H9 (cell line): ENCODE measurements around the gene ADAM19. TPM values are rescaled to one million over a fixed set of nuclear protein-coding genes. Genes with fewer than 3 reads are reported as not detected.

Experiments
- DNase-seq: peaks from one replicate; pipeline ENCODE4 v3.0.0-alpha.2; 2017
- H2AFZ ChIP-seq: one replicate; pipeline ENCODE4 v1.6.1; 2013; ENCODE audit warnings: mild to moderate bottlenecking, low read length, control low read depth, moderate library complexity
- H2AK5ac ChIP-seq: 2 replicates; pipeline ENCODE4 v1.6.1; 2013; ENCODE audit warnings: low read length, control low read depth, mixed read lengths; ENCODE audit not compliant: insufficient read length
- H2BK120ac ChIP-seq: one replicate; pipeline ENCODE4 v1.6.1; 2013; ENCODE audit warnings: low read depth, mild to moderate bottlenecking, low read length, control low read depth, inconsistent platforms; ENCODE audit not compliant: poor library complexity, severe bottlenecking
- H2BK12ac ChIP-seq: 2 replicates; pipeline ENCODE4 v1.6.1; 2013; ENCODE audit warnings: low read length, control low read depth, mixed read lengths, low read depth; ENCODE audit not compliant: insufficient read length
- H2BK15ac ChIP-seq: 2 replicates; pipeline ENCODE4 v1.6.1; 2013; ENCODE audit warnings: low read depth, low read length, control low read depth
- H2BK20ac ChIP-seq: one replicate; pipeline ENCODE4 v1.6.1; 2013; ENCODE audit warnings: low read depth, mild to moderate bottlenecking, low read length, control low read depth, inconsistent platforms; ENCODE audit not compliant: poor library complexity, severe bottlenecking
- H2BK5ac ChIP-seq: 2 replicates; pipeline ENCODE4 v1.6.1; 2013; ENCODE audit warnings: low read length, control low read depth, mixed read lengths; ENCODE audit not compliant: insufficient read length
- H3K14ac ChIP-seq: 2 replicates; pipeline ENCODE4 v1.6.1; 2013; ENCODE audit warnings: low read length, control low read depth; ENCODE audit not compliant: insufficient read depth
- H3K18ac ChIP-seq: 2 replicates; pipeline ENCODE4 v1.6.1; 2013; ENCODE audit warnings: low read depth, mild to moderate bottlenecking, mixed read lengths, low read length, control low read depth; ENCODE audit not compliant: insufficient read length
- H3K23ac ChIP-seq: 2 replicates; pipeline ENCODE4 v1.6.1; 2013; ENCODE audit warnings: low read length, control low read depth, mixed read lengths, low read depth; ENCODE audit not compliant: insufficient read length
- H3K23me2 ChIP-seq: 2 replicates; pipeline ENCODE4 v1.6.1; 2013; ENCODE audit warnings: low read depth, mild to moderate bottlenecking, mixed read lengths, low read length, control low read depth; ENCODE audit not compliant: insufficient read length, poor library complexity, severe bottlenecking
- H3K27ac ChIP-seq: 2 replicates; pipeline ENCODE4 v1.5.1; 2013; ENCODE audit warnings: low read length, control low read depth, mixed read lengths, low read depth; ENCODE audit not compliant: insufficient read length
- H3K27me3 ChIP-seq: 2 replicates; pipeline ENCODE4 v1.6.1; 2013; ENCODE audit warnings: low read length, control low read depth, inconsistent platforms; ENCODE audit not compliant: insufficient read depth
- H3K4ac ChIP-seq: 2 replicates; pipeline ENCODE4 v1.6.1; 2013; ENCODE audit warnings: low read depth, mild to moderate bottlenecking, control low read depth, inconsistent platforms, low read length, moderate library complexity
- H3K4me1 ChIP-seq: 2 replicates; pipeline ENCODE4 v1.6.1; 2013; ENCODE audit warnings: low read length, control low read depth, inconsistent platforms; ENCODE audit not compliant: insufficient read depth
- H3K4me2 ChIP-seq: 2 replicates; pipeline ENCODE4 v1.6.1; 2013; ENCODE audit warnings: low read length, control low read depth, mixed read lengths; ENCODE audit not compliant: insufficient read length, insufficient read depth
- H3K56ac ChIP-seq: 2 replicates; pipeline ENCODE4 v1.6.1; 2013; ENCODE audit warnings: low read depth, mild to moderate bottlenecking, mixed read lengths, low read length, control low read depth; ENCODE audit not compliant: insufficient read length
- H3K79me1 ChIP-seq: 2 replicates; pipeline ENCODE4 v1.6.1; 2013; ENCODE audit warnings: low read depth, mild to moderate bottlenecking, moderate library complexity, low read length, control low read depth, inconsistent platforms; ENCODE audit not compliant: insufficient read depth, poor library complexity, severe bottlenecking
- H3K79me2 ChIP-seq: 2 replicates; pipeline ENCODE4 v1.6.1; 2013; ENCODE audit warnings: low read length, control low read depth, inconsistent platforms; ENCODE audit not compliant: insufficient read depth
- H3K9ac ChIP-seq: 2 replicates; pipeline ENCODE4 v1.6.1; 2013; ENCODE audit warnings: low read length, control low read depth, mixed read lengths; ENCODE audit not compliant: insufficient read length; ENCODE audit errors: extremely low read depth
- H3K9me3 ChIP-seq: one replicate; pipeline ENCODE4 v1.6.1; 2013; ENCODE audit warnings: low read depth, low read length, inconsistent platforms; ENCODE audit not compliant: control insufficient read depth
- H3T11ph ChIP-seq: one replicate; pipeline ENCODE4 v1.6.1; 2013; ENCODE audit warnings: mild to moderate bottlenecking, low read length, control low read depth, inconsistent platforms
- H4K20me1 ChIP-seq: one replicate; pipeline ENCODE4 v1.6.1; 2013; ENCODE audit not compliant: control insufficient read depth, insufficient read length, insufficient read depth
- H4K5ac ChIP-seq: 2 replicates; pipeline ENCODE4 v1.6.1; 2013; ENCODE audit warnings: low read depth, mild to moderate bottlenecking, mixed read lengths, low read length, control low read depth; ENCODE audit not compliant: insufficient read length
- H4K8ac ChIP-seq: replicated peaks from 2 replicates; pipeline ENCODE4 v1.6.1; 2013; ENCODE audit warnings: low read length, control low read depth, mixed read lengths, low read depth; ENCODE audit not compliant: insufficient read length
- H4K91ac ChIP-seq: 2 replicates; pipeline ENCODE4 v1.6.1; 2013; ENCODE audit warnings: low read depth, mild to moderate bottlenecking, moderate library complexity, mixed read lengths, low read length, control low read depth; ENCODE audit not compliant: insufficient read length
- H3K27ac Mint-ChIP-seq, 3 experiments: 2 replicates in 2 of 3; 3 replicates in 1 of 3; pipeline ENCODE4 v1.8.0; 2020 to 2021; ENCODE audit warnings: mixed read lengths in 3 of 3, mild to moderate bottlenecking in 1 of 3, moderate library complexity in 1 of 3
- H3K27me3 Mint-ChIP-seq: 2 replicates; pipeline ENCODE4 v1.8.0; 2021; ENCODE audit warnings: low read depth, mild to moderate bottlenecking, moderate library complexity, mixed read lengths
- H3K36me3 Mint-ChIP-seq, 3 experiments: 2 replicates in 2 of 3; 3 replicates in 1 of 3; pipeline ENCODE4 v1.8.0; 2020 to 2021; ENCODE audit warnings: low read depth in 3 of 3, mixed read lengths in 3 of 3; ENCODE audit not compliant: insufficient read depth in 1 of 3
- H3K4me1 Mint-ChIP-seq, 2 experiments: 2 replicates each; pipeline ENCODE4 v1.8.0; 2020; ENCODE audit warnings: mixed read lengths in 2 of 2
- H3K4me3 Mint-ChIP-seq, 2 experiments: 2 replicates in 1 of 2; 3 replicates in 1 of 2; pipeline ENCODE4 v1.8.0; 2020 to 2021; ENCODE audit warnings: mild to moderate bottlenecking in 2 of 2, mixed read lengths in 2 of 2, moderate library complexity in 1 of 2
- H3K9me3 Mint-ChIP-seq, 2 experiments: 2 replicates in 1 of 2; 3 replicates in 1 of 2; pipeline ENCODE4 v1.8.0; 2020; ENCODE audit warnings: mild to moderate bottlenecking in 2 of 2, mixed read lengths in 2 of 2, moderate library complexity in 1 of 2
- WGBS: extraction: QIAGEN DNeasy Blood & Tissue Kit; methylation state at CpG from one replicate; pipeline ENCODE4 v1.1.7; 2013; ENCODE audit warnings: missing lambda C conversion rate, low lambda C conversion rate, mixed read lengths; ENCODE audit not compliant: insufficient read length; ENCODE audit errors: extremely low coverage; 5-methylcytosine and 5-hydroxymethylcytosine counted together
- total RNA-seq: library from RNA; stranded (reverse); gene quantifications from 2 replicates; pipeline ENCODE4 v1.2.1, GENCODE V29; 2021
- TF ChIP-seq, protein P1 (sequence below): fragments of 200-600 bp; sonication (generic); conservative IDR thresholded peaks from 3 replicates; pipeline ENCODE4 v1.8.0; 2021; ENCODE audit warnings: antibody characterized with exemption, mild to moderate bottlenecking

ADAM19 gene
- total RNA-seq, 1 experiment from 2014 or later: 9.9 TPM

GRCh38 chr5:157464519-157465171 is 110.9 kb downstream of the ADAM19 start:
- Mint-ChIP-seq H3K4me3 (no peak overlapping the region), H3K27me3 (peaks cover 45% of the 10 kb centered on the region), H3K4me1 (peaks cover 12 to 15% of the 10 kb centered on the region in 2 experiments), H3K36me3 (no peaks in the 10 kb centered on the region), H3K27ac (no peak overlapping the region), H3K9me3 (no peaks in the 10 kb centered on the region)
- Histone ChIP-seq H3K9me3 (no peaks in the 10 kb centered on the region), H3K23me2 (peaks cover 3% of the 10 kb centered on the region), H2AK5ac (no peak overlapping the region), H3K4me1 (peaks cover 5% of the 10 kb centered on the region), H2BK120ac (peak overlapping the region; percentile 14), H3K4me2 (peak overlapping the region; percentile 31), H3T11ph (no peak overlapping the region), H2BK12ac (no peak overlapping the region), H3K9ac (no peak overlapping the region), H3K79me1 (no peaks in the 10 kb centered on the region), H2BK15ac (no peak overlapping the region), H2BK20ac (no peak overlapping the region), H4K20me1 (no peaks in the 10 kb centered on the region), H3K27me3 (peaks cover 16% of the 10 kb centered on the region), H3K18ac (no peak overlapping the region), H3K14ac (no peak overlapping the region), H4K8ac (no peak overlapping the region), H4K5ac (no peak overlapping the region), H2AFZ (no peak overlapping the region), H4K91ac (no peak overlapping the region), H3K56ac (no peak overlapping the region), H3K79me2 (no peaks in the 10 kb centered on the region), H2BK5ac (no peak overlapping the region), H3K23ac (no peak overlapping the region), H3K4ac (no peak overlapping the region), H3K27ac (no peak overlapping the region)
- WGBS: no CpG with 5 or more reads among the region's 4 CpGs
- DNase-seq: no peak
- TF ChIP-seq, protein P1, sequence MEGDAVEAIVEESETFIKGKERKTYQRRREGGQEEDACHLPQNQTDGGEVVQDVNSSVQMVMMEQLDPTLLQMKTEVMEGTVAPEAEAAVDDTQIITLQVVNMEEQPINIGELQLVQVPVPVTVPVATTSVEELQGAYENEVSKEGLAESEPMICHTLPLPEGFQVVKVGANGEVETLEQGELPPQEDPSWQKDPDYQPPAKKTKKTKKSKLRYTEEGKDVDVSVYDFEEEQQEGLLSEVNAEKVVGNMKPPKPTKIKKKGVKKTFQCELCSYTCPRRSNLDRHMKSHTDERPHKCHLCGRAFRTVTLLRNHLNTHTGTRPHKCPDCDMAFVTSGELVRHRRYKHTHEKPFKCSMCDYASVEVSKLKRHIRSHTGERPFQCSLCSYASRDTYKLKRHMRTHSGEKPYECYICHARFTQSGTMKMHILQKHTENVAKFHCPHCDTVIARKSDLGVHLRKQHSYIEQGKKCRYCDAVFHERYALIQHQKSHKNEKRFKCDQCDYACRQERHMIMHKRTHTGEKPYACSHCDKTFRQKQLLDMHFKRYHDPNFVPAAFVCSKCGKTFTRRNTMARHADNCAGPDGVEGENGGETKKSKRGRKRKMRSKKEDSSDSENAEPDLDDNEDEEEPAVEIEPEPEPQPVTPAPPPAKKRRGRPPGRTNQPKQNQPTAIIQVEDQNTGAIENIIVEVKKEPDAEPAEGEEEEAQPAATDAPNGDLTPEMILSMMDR: no peak
